GM18508 (cell line): ENCODE measurements around the gene GPR17.
A peak's percentile ranks its signal among the peaks of the same experiment; 100 is the strongest.

ENCODE experiments used
- ATAC-seq: cut with Tn5 transposase; IDR thresholded peaks from one replicate; pipeline ENCODE4 v1.9.1; 2021; ENCODE audit warnings: moderate number of reproducible peaks; ENCODE audit not compliant: insufficient read depth, unreplicated experiment

The GPR17 gene

GRCh38 chr2:127680706-127681287 is 34.8 kb downstream of the GPR17 start:
- no peak for ATAC-seq

GRCh38 chr2:127681288-127681804 is 35.4 kb downstream of the GPR17 start:
- no peak for ATAC-seq

- no peak for ATAC-seq
These were observed 36.3 kb downstream of the GPR17 start for GRCh38 chr2:127681976-127682857.

GRCh38 chr2:127683056-127683455 is 37.1 kb downstream of the GPR17 start:
- ATAC-seq, result no peak

GRCh38 chr2:127683757-127684156 is 37.8 kb downstream of the GPR17 start:
- ATAC-seq, result no peak

- ATAC-seq, result no peak
These were observed 39.6 kb downstream of the GPR17 start for GRCh38 chr2:127685410-127686080.

- no peak for ATAC-seq
These were observed 42.5 kb downstream of the GPR17 start for GRCh38 chr2:127688405-127688804.

GRCh38 chr2:127690696-127691095 is 44.7 kb downstream of the GPR17 start:
- no peak for ATAC-seq

- no peak for ATAC-seq
These were observed 49.0 kb downstream of the GPR17 start for GRCh38 chr2:127694986-127695385.

- ATAC-seq, result no peak
These were observed 49.8 kb downstream of the GPR17 start for GRCh38 chr2:127695491-127696472.

- no peak for ATAC-seq
These were observed 51.7 kb downstream of the GPR17 start for GRCh38 chr2:127697482-127698180.

GRCh38 chr2:127698553-127699355 is 52.8 kb downstream of the GPR17 start:
- ATAC-seq, result no peak

GRCh38 chr2:127700527-127701192 is 54.7 kb downstream of the GPR17 start:
- peak; percentile 73 for ATAC-seq

- peak; percentile 48 for ATAC-seq
These were observed 55.3 kb downstream of the GPR17 start, which contains the start of gene SFT2D3 for GRCh38 chr2:127701193-127701650. TSS of gene SFT2D3 (plus strand) at chr2:127701497. CDS start at chr2:127701529, 32 bp downstream.

GRCh38 chr2:127701651-127702394 is 55.9 kb downstream of the GPR17 start:
- ATAC-seq, result peak; percentile 15
